ENCODE data around the gene CLEC19A.

CLEC19A gene

GRCh38 chr16:19285431-19285830, at the start of gene CLEC19A:
TSS of gene CLEC19A (plus strand) at chr16:19285731. CDS start at chr16:19285852, 121 bp downstream.
- in situ Hi-C loops (cut with MboI; ENCODE audit: low pct_unique_long_range_greater_than_20kb, low sequenced_read_pairs, unreplicated experiment): no loop called here
- no peak for TF ChIP-seq CTCF (IDR thresholded peaks at IDR 0.05; ENCODE audit: extremely low read depth, insufficient read depth, missing control alignments)
- no peak for DNase-seq (ENCODE audit: low spot score)

- no peak for TF ChIP-seq CTCF (IDR thresholded peaks at IDR 0.05; ENCODE audit: extremely low read depth, insufficient read depth, missing control alignments)
- in situ Hi-C loops (cut with MboI; ENCODE audit: low pct_unique_long_range_greater_than_20kb, low sequenced_read_pairs, unreplicated experiment): no loop called here
- DNase-seq (ENCODE audit: low spot score): no peak
These were observed 49.6 kb upstream of the CLEC19A start for GRCh38 chr16:19235886-19236285.

- DNase-seq (ENCODE audit: low spot score): no peak
- in situ Hi-C loops (cut with MboI; ENCODE audit: low pct_unique_long_range_greater_than_20kb, low sequenced_read_pairs, unreplicated experiment): no loop called here
- no peak for TF ChIP-seq CTCF (IDR thresholded peaks at IDR 0.05; ENCODE audit: extremely low read depth, insufficient read depth, missing control alignments)
These were observed 48.8 kb upstream of the CLEC19A start for GRCh38 chr16:19236561-19237209.

GRCh38 chr16:19238406-19238805, 47.1 kb upstream of the CLEC19A start:
- no peak for TF ChIP-seq CTCF (IDR thresholded peaks at IDR 0.05; ENCODE audit: extremely low read depth, insufficient read depth, missing control alignments)
- no peak for DNase-seq (ENCODE audit: low spot score)
- in situ Hi-C loops (cut with MboI; ENCODE audit: low pct_unique_long_range_greater_than_20kb, low sequenced_read_pairs, unreplicated experiment): no loop called here

- TF ChIP-seq CTCF (IDR thresholded peaks at IDR 0.05; ENCODE audit: extremely low read depth, insufficient read depth, missing control alignments): no peak
- DNase-seq (ENCODE audit: low spot score): no peak
- in situ Hi-C loops (cut with MboI; ENCODE audit: low pct_unique_long_range_greater_than_20kb, low sequenced_read_pairs, unreplicated experiment): no loop called here
These were observed 45.9 kb upstream of the CLEC19A start for GRCh38 chr16:19239511-19240155.

- DNase-seq (ENCODE audit: low spot score): no peak
- TF ChIP-seq CTCF (IDR thresholded peaks at IDR 0.05; ENCODE audit: extremely low read depth, insufficient read depth, missing control alignments): no peak
- in situ Hi-C loops (cut with MboI; ENCODE audit: low pct_unique_long_range_greater_than_20kb, low sequenced_read_pairs, unreplicated experiment): no loop called here
These were observed 45.0 kb upstream of the CLEC19A start for GRCh38 chr16:19240494-19240893.
